Neural cell (in vitro differentiated cells): Measurements from ENCODE around the gene ANKRD2.

Source experiments
- CTCF ChIP-seq: fragments of 450-650 bp; IDR thresholded peaks from 2 replicates; pipeline ENCODE4 v1.5.1; 2014; ENCODE audit warnings: antibody characterized with exemption, mild to moderate bottlenecking, moderate library complexity; ENCODE audit not compliant: poor library complexity, severe bottlenecking
- EP300 ChIP-seq: fragments of 450-650 bp; conservative IDR thresholded peaks from 2 replicates; pipeline ENCODE4 v1.6.1; 2014; ENCODE audit warnings: antibody characterized with exemption, mild to moderate bottlenecking, moderate library complexity; ENCODE audit not compliant: poor library complexity, severe bottlenecking
- EZH2 ChIP-seq: fragments of 200-600, 300-800 bp; shearing (Covaris generic), sonication (generic); IDR thresholded peaks from 2 replicates; pipeline ENCODE4 v1.6.1; 2014; ENCODE audit warnings: antibody characterized with exemption, low read length, borderline replicate concordance, mild to moderate bottlenecking; ENCODE audit not compliant: insufficient read depth, poor library complexity, severe bottlenecking
- POLR2AphosphoS5 ChIP-seq: IDR thresholded peaks from 2 replicates; pipeline ENCODE4 v1.6.1; 2012
- SMC3 ChIP-seq: fragments of 450-650 bp; conservative IDR thresholded peaks from 2 replicates; pipeline ENCODE4 v1.6.1; 2014; ENCODE audit warnings: antibody characterized with exemption, mild to moderate bottlenecking, moderate library complexity; ENCODE audit not compliant: poor library complexity
- TAF1 ChIP-seq: IDR thresholded peaks from 2 replicates; pipeline ENCODE4 v1.6.1; 2012; ENCODE audit warnings: low read depth
- TF ChIP-seq, protein P1 (sequence below): IDR thresholded peaks from 2 replicates; pipeline ENCODE4 v1.6.1; 2012; ENCODE audit warnings: borderline replicate concordance

DNA sequence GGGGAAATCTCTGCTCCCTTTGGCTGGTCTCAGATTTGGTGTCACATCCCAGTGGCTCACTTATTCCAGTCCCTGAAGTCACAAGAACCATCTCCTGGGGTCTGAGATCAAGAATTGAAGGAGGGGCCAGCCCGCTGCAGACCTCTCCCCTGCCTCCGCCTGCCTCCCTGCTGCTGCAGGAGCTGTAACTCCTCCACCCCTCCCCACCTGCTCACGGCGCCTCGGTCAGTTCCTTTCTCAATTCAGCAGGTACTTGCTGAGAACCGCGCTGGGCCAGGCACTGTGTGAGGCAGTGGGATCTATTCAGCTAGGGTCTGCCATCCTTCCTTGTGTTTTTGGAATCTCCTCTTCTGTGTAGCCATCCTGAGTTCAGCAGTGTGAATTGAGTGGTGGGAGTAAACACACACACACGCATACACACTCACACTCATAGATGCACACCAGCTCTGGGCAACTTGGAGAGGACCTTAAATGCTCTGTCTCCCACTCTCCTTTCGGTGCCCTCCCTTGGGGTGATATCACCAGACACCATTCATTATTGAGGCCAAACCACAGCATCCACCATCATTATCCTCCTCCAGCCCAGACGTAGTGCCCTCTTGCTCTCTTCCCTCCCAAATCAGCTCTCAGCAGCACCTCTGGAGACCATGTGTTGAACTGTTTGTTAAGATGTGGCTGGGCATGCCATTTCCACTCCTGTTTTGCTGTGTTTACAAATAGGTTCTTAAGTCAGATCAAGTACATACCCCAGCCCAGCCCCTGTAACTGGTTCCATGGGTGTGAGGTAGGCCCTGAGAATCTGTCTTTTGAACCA, 22.0 kb upstream of the ANKRD2 start:
- TF ChIP-seq CTCF (no peak), EZH2 (no peak), POLR2AphosphoS5 (no peak), EP300 (no peak), SMC3 (no peak), TAF1 (no peak)
- TF ChIP-seq, protein P1, sequence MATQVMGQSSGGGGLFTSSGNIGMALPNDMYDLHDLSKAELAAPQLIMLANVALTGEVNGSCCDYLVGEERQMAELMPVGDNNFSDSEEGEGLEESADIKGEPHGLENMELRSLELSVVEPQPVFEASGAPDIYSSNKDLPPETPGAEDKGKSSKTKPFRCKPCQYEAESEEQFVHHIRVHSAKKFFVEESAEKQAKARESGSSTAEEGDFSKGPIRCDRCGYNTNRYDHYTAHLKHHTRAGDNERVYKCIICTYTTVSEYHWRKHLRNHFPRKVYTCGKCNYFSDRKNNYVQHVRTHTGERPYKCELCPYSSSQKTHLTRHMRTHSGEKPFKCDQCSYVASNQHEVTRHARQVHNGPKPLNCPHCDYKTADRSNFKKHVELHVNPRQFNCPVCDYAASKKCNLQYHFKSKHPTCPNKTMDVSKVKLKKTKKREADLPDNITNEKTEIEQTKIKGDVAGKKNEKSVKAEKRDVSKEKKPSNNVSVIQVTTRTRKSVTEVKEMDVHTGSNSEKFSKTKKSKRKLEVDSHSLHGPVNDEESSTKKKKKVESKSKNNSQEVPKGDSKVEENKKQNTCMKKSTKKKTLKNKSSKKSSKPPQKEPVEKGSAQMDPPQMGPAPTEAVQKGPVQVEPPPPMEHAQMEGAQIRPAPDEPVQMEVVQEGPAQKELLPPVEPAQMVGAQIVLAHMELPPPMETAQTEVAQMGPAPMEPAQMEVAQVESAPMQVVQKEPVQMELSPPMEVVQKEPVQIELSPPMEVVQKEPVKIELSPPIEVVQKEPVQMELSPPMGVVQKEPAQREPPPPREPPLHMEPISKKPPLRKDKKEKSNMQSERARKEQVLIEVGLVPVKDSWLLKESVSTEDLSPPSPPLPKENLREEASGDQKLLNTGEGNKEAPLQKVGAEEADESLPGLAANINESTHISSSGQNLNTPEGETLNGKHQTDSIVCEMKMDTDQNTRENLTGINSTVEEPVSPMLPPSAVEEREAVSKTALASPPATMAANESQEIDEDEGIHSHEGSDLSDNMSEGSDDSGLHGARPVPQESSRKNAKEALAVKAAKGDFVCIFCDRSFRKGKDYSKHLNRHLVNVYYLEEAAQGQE = no peak
